H9 (cell line): ENCODE measurements around the gene ARHGAP4. TPM values are rescaled to one million over a fixed set of nuclear protein-coding genes. Genes with fewer than 3 reads are reported as not detected.

Experiments
- DNase-seq: peaks from one replicate; pipeline ENCODE4 v3.0.0-alpha.2; 2017
- H2AFZ ChIP-seq: one replicate; pipeline ENCODE4 v1.6.1; 2013; ENCODE audit warnings: mild to moderate bottlenecking, low read length, control low read depth, moderate library complexity
- H2AK5ac ChIP-seq: 2 replicates; pipeline ENCODE4 v1.6.1; 2013; ENCODE audit warnings: low read length, control low read depth, mixed read lengths; ENCODE audit not compliant: insufficient read length
- H2BK120ac ChIP-seq: one replicate; pipeline ENCODE4 v1.6.1; 2013; ENCODE audit warnings: low read depth, mild to moderate bottlenecking, low read length, control low read depth, inconsistent platforms; ENCODE audit not compliant: poor library complexity, severe bottlenecking
- H2BK12ac ChIP-seq: 2 replicates; pipeline ENCODE4 v1.6.1; 2013; ENCODE audit warnings: low read length, control low read depth, mixed read lengths, low read depth; ENCODE audit not compliant: insufficient read length
- H2BK15ac ChIP-seq: 2 replicates; pipeline ENCODE4 v1.6.1; 2013; ENCODE audit warnings: low read depth, low read length, control low read depth
- H2BK20ac ChIP-seq: one replicate; pipeline ENCODE4 v1.6.1; 2013; ENCODE audit warnings: low read depth, mild to moderate bottlenecking, low read length, control low read depth, inconsistent platforms; ENCODE audit not compliant: poor library complexity, severe bottlenecking
- H2BK5ac ChIP-seq: 2 replicates; pipeline ENCODE4 v1.6.1; 2013; ENCODE audit warnings: low read length, control low read depth, mixed read lengths; ENCODE audit not compliant: insufficient read length
- H3K14ac ChIP-seq: 2 replicates; pipeline ENCODE4 v1.6.1; 2013; ENCODE audit warnings: low read length, control low read depth; ENCODE audit not compliant: insufficient read depth
- H3K18ac ChIP-seq: 2 replicates; pipeline ENCODE4 v1.6.1; 2013; ENCODE audit warnings: low read depth, mild to moderate bottlenecking, mixed read lengths, low read length, control low read depth; ENCODE audit not compliant: insufficient read length
- H3K23ac ChIP-seq: 2 replicates; pipeline ENCODE4 v1.6.1; 2013; ENCODE audit warnings: low read length, control low read depth, mixed read lengths, low read depth; ENCODE audit not compliant: insufficient read length
- H3K23me2 ChIP-seq: 2 replicates; pipeline ENCODE4 v1.6.1; 2013; ENCODE audit warnings: low read depth, mild to moderate bottlenecking, mixed read lengths, low read length, control low read depth; ENCODE audit not compliant: insufficient read length, poor library complexity, severe bottlenecking
- H3K27ac ChIP-seq: 2 replicates; pipeline ENCODE4 v1.5.1; 2013; ENCODE audit warnings: low read length, control low read depth, mixed read lengths, low read depth; ENCODE audit not compliant: insufficient read length
- H3K27me3 ChIP-seq: 2 replicates; pipeline ENCODE4 v1.6.1; 2013; ENCODE audit warnings: low read length, control low read depth, inconsistent platforms; ENCODE audit not compliant: insufficient read depth
- H3K4ac ChIP-seq: 2 replicates; pipeline ENCODE4 v1.6.1; 2013; ENCODE audit warnings: low read depth, mild to moderate bottlenecking, control low read depth, inconsistent platforms, low read length, moderate library complexity
- H3K4me1 ChIP-seq: 2 replicates; pipeline ENCODE4 v1.6.1; 2013; ENCODE audit warnings: low read length, control low read depth, inconsistent platforms; ENCODE audit not compliant: insufficient read depth
- H3K4me2 ChIP-seq: 2 replicates; pipeline ENCODE4 v1.6.1; 2013; ENCODE audit warnings: low read length, control low read depth, mixed read lengths; ENCODE audit not compliant: insufficient read length, insufficient read depth
- H3K56ac ChIP-seq: 2 replicates; pipeline ENCODE4 v1.6.1; 2013; ENCODE audit warnings: low read depth, mild to moderate bottlenecking, mixed read lengths, low read length, control low read depth; ENCODE audit not compliant: insufficient read length
- H3K79me1 ChIP-seq: 2 replicates; pipeline ENCODE4 v1.6.1; 2013; ENCODE audit warnings: low read depth, mild to moderate bottlenecking, moderate library complexity, low read length, control low read depth, inconsistent platforms; ENCODE audit not compliant: insufficient read depth, poor library complexity, severe bottlenecking
- H3K79me2 ChIP-seq: 2 replicates; pipeline ENCODE4 v1.6.1; 2013; ENCODE audit warnings: low read length, control low read depth, inconsistent platforms; ENCODE audit not compliant: insufficient read depth
- H3K9ac ChIP-seq: 2 replicates; pipeline ENCODE4 v1.6.1; 2013; ENCODE audit warnings: low read length, control low read depth, mixed read lengths; ENCODE audit not compliant: insufficient read length; ENCODE audit errors: extremely low read depth
- H3K9me3 ChIP-seq: one replicate; pipeline ENCODE4 v1.6.1; 2013; ENCODE audit warnings: low read depth, low read length, inconsistent platforms; ENCODE audit not compliant: control insufficient read depth
- H3T11ph ChIP-seq: one replicate; pipeline ENCODE4 v1.6.1; 2013; ENCODE audit warnings: mild to moderate bottlenecking, low read length, control low read depth, inconsistent platforms
- H4K20me1 ChIP-seq: one replicate; pipeline ENCODE4 v1.6.1; 2013; ENCODE audit not compliant: control insufficient read depth, insufficient read length, insufficient read depth
- H4K5ac ChIP-seq: 2 replicates; pipeline ENCODE4 v1.6.1; 2013; ENCODE audit warnings: low read depth, mild to moderate bottlenecking, mixed read lengths, low read length, control low read depth; ENCODE audit not compliant: insufficient read length
- H4K8ac ChIP-seq: replicated peaks from 2 replicates; pipeline ENCODE4 v1.6.1; 2013; ENCODE audit warnings: low read length, control low read depth, mixed read lengths, low read depth; ENCODE audit not compliant: insufficient read length
- H4K91ac ChIP-seq: 2 replicates; pipeline ENCODE4 v1.6.1; 2013; ENCODE audit warnings: low read depth, mild to moderate bottlenecking, moderate library complexity, mixed read lengths, low read length, control low read depth; ENCODE audit not compliant: insufficient read length
- H3K27ac Mint-ChIP-seq, 3 experiments: 2 replicates in 2 of 3; 3 replicates in 1 of 3; pipeline ENCODE4 v1.8.0; 2020 to 2021; ENCODE audit warnings: mixed read lengths in 3 of 3, mild to moderate bottlenecking in 1 of 3, moderate library complexity in 1 of 3
- H3K27me3 Mint-ChIP-seq: 2 replicates; pipeline ENCODE4 v1.8.0; 2021; ENCODE audit warnings: low read depth, mild to moderate bottlenecking, moderate library complexity, mixed read lengths
- H3K36me3 Mint-ChIP-seq, 3 experiments: 2 replicates in 2 of 3; 3 replicates in 1 of 3; pipeline ENCODE4 v1.8.0; 2020 to 2021; ENCODE audit warnings: low read depth in 3 of 3, mixed read lengths in 3 of 3; ENCODE audit not compliant: insufficient read depth in 1 of 3
- H3K4me1 Mint-ChIP-seq, 2 experiments: 2 replicates each; pipeline ENCODE4 v1.8.0; 2020; ENCODE audit warnings: mixed read lengths in 2 of 2
- H3K4me3 Mint-ChIP-seq, 2 experiments: 2 replicates in 1 of 2; 3 replicates in 1 of 2; pipeline ENCODE4 v1.8.0; 2020 to 2021; ENCODE audit warnings: mild to moderate bottlenecking in 2 of 2, mixed read lengths in 2 of 2, moderate library complexity in 1 of 2
- H3K9me3 Mint-ChIP-seq, 2 experiments: 2 replicates in 1 of 2; 3 replicates in 1 of 2; pipeline ENCODE4 v1.8.0; 2020; ENCODE audit warnings: mild to moderate bottlenecking in 2 of 2, mixed read lengths in 2 of 2, moderate library complexity in 1 of 2
- WGBS: extraction: QIAGEN DNeasy Blood & Tissue Kit; methylation state at CpG from one replicate; pipeline ENCODE4 v1.1.7; 2013; ENCODE audit warnings: missing lambda C conversion rate, low lambda C conversion rate, mixed read lengths; ENCODE audit not compliant: insufficient read length; ENCODE audit errors: extremely low coverage; 5-methylcytosine and 5-hydroxymethylcytosine counted together
- total RNA-seq: library from RNA; stranded (reverse); gene quantifications from 2 replicates; pipeline ENCODE4 v1.2.1, GENCODE V29; 2021
- TF ChIP-seq, protein P1 (sequence below): fragments of 200-600 bp; sonication (generic); conservative IDR thresholded peaks from 3 replicates; pipeline ENCODE4 v1.8.0; 2021; ENCODE audit warnings: antibody characterized with exemption, mild to moderate bottlenecking

The ARHGAP4 gene
- total RNA-seq, 1 experiment from 2014 or later: 37.8 TPM

DNA sequence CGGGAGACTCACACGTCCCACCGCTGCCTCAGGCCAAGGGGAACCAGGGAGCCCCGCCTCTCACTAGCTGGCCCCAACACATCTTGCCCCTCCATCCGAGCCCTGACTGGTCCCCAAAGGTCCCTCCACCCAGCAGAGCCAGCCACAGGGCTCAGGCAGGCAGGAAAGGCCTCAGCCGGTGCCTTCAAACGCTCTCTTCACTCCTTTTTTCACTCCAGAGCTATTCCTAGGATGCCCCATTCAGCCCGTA, 1.5 kb upstream of the ARHGAP4 start:
- no peak overlapping the region for H3T11ph ChIP-seq
- H2BK12ac ChIP-seq: no peak overlapping the region
- no peak overlapping the region for H2BK20ac ChIP-seq
- H3K23ac ChIP-seq: no peak overlapping the region
- H4K20me1 ChIP-seq: no peaks in the 10 kb centered on the region
- no CpG with 5 or more reads among the region's 8 CpGs for WGBS
- peak overlapping the region; percentile 77 to 94 (median 78); a peak in 5 of 7 replicates for H3K27ac Mint-ChIP-seq
- H3K4me2 ChIP-seq: peak overlapping the region; percentile 52
- peak overlapping the region; percentile 71 to 83 for H3K4me3 Mint-ChIP-seq
- H3K27me3 Mint-ChIP-seq: no peaks in the 10 kb centered on the region; the same call in 1 of the 2 replicates
- peak overlapping the region; percentile 45 for H3K9ac ChIP-seq
- H3K79me2 ChIP-seq: no peaks in the 10 kb centered on the region
- no peak overlapping the region for H2BK120ac ChIP-seq
- no peaks in the 10 kb centered on the region for H3K27me3 ChIP-seq
- H3K4ac ChIP-seq: no peak overlapping the region
- peaks cover 15% of the 10 kb centered on the region for H3K9me3 ChIP-seq
- no peak overlapping the region for H4K91ac ChIP-seq
- H3K36me3 Mint-ChIP-seq: peaks cover 19 to 36% (median 26%) of the 10 kb centered on the region in 3 experiments
- H3K79me1 ChIP-seq: no peaks in the 10 kb centered on the region
- no peak overlapping the region for H3K56ac ChIP-seq
- no peak overlapping the region for H4K8ac ChIP-seq
- no peak overlapping the region for H2AK5ac ChIP-seq
- no peak overlapping the region for H2BK15ac ChIP-seq
- no peaks in the 10 kb centered on the region for H3K4me1 ChIP-seq
- peak overlapping the region; percentile 55; the same call in 1 of the 2 replicates for H3K14ac ChIP-seq
- no peak overlapping the region for H4K5ac ChIP-seq
- TF ChIP-seq, protein P1, sequence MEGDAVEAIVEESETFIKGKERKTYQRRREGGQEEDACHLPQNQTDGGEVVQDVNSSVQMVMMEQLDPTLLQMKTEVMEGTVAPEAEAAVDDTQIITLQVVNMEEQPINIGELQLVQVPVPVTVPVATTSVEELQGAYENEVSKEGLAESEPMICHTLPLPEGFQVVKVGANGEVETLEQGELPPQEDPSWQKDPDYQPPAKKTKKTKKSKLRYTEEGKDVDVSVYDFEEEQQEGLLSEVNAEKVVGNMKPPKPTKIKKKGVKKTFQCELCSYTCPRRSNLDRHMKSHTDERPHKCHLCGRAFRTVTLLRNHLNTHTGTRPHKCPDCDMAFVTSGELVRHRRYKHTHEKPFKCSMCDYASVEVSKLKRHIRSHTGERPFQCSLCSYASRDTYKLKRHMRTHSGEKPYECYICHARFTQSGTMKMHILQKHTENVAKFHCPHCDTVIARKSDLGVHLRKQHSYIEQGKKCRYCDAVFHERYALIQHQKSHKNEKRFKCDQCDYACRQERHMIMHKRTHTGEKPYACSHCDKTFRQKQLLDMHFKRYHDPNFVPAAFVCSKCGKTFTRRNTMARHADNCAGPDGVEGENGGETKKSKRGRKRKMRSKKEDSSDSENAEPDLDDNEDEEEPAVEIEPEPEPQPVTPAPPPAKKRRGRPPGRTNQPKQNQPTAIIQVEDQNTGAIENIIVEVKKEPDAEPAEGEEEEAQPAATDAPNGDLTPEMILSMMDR: no peak
- peaks cover 11 to 32% of the 10 kb centered on the region in 2 experiments for H3K4me1 Mint-ChIP-seq
- H3K18ac ChIP-seq: peak overlapping the region; percentile 78
- H2AFZ ChIP-seq: no peak overlapping the region
- no peak overlapping the region for H2BK5ac ChIP-seq
- peaks cover 22% of the 10 kb centered on the region for H3K23me2 ChIP-seq
- H3K27ac ChIP-seq: no peak overlapping the region
- no peak for DNase-seq
- peaks cover 55 to 71% of the 10 kb centered on the region in 2 experiments for H3K9me3 Mint-ChIP-seq
